OCI-LY3 (cell line): ENCODE data around the gene BCAR3.

Experiments used
- CTCF ChIP-seq: fragments of 200-600, 300-600 bp; sonication (generic); IDR thresholded peaks from 2 replicates; pipeline ENCODE4 v1.5.1; 2014; ENCODE audit warnings: antibody characterized with exemption, low read length, low read depth
- EZH2phosphoT487 ChIP-seq: fragments of 200-600 bp; shearing (Covaris generic); IDR thresholded peaks from 2 replicates; pipeline ENCODE4 v1.6.1; 2018; ENCODE audit warnings: antibody characterized with exemption, mixed run types, low read depth

GRCh38 chr1:93578911-93579825, 102.5 kb downstream of the BCAR3 start:
- no peak for TF ChIP-seq CTCF
- no peak for TF ChIP-seq EZH2phosphoT487
